HL-60 (cell line): ENCODE data around the gene SLC6A6.

ENCODE experiments used
- DNase-seq, 2 experiments: peaks; one replicate each; pipeline ENCODE4 v3.0.0-alpha.2; 2010 to 2020; ENCODE audit warnings: low read depth in 1 of 2, low spot score in 1 of 2
- H3K27ac ChIP-seq: fragments of 250-450 bp; sonication (Bioruptor Pico); replicated peaks from 2 replicates; pipeline ENCODE4 v1.5.1; 2020; ENCODE audit warnings: mild to moderate bottlenecking, moderate library complexity
- H3K27me3 ChIP-seq: fragments of 250-450 bp; sonication (Bioruptor Pico); 2 replicates; pipeline ENCODE4 v1.5.1; 2021; ENCODE audit warnings: mild to moderate bottlenecking, moderate library complexity; ENCODE audit not compliant: insufficient read depth, poor library complexity, severe bottlenecking
- H3K4me3 ChIP-seq: replicated peaks from 2 replicates; pipeline ENCODE4 v1.5.1; 2011; ENCODE audit warnings: mild to moderate bottlenecking, control low read depth, low read length; ENCODE audit not compliant: insufficient read depth
- CTCF ChIP-seq: IDR thresholded peaks from one replicate; pipeline ENCODE4 v1.5.1; 2011; ENCODE audit warnings: low read length, control low read depth, inconsistent platforms; ENCODE audit not compliant: insufficient read depth
- GABPA ChIP-seq: IDR thresholded peaks from 2 replicates; pipeline ENCODE4 v1.6.1; 2012; ENCODE audit warnings: low read depth
- POLR2AphosphoS5 ChIP-seq: IDR thresholded peaks from 2 replicates; pipeline ENCODE4 v1.6.1; 2012; ENCODE audit warnings: low read depth
- REST ChIP-seq: IDR thresholded peaks from 2 replicates; pipeline ENCODE4 v1.6.1; 2012; ENCODE audit warnings: low read depth; ENCODE audit not compliant: insufficient replicate concordance
- SPI1 ChIP-seq: IDR thresholded peaks from 2 replicates; pipeline ENCODE4 v1.6.1; 2012; ENCODE audit warnings: low read depth, mild to moderate bottlenecking, borderline replicate concordance

The SLC6A6 gene

GRCh38 chr3:14485981-14486380 lies 83.6 kb downstream of the SLC6A6 start:
- no peak for DNase-seq
- TF ChIP-seq REST = no peak
- TF ChIP-seq CTCF = no peak
- TF ChIP-seq SPI1 = no peak
- TF ChIP-seq GABPA = no peak
- no peak for TF ChIP-seq POLR2AphosphoS5
- Histone ChIP-seq H3K27me3 (no peaks in the 10 kb centered on the region), H3K27ac (no peak overlapping the region), H3K4me3 (no peak overlapping the region)

GRCh38 chr3:14486460-14486859 lies 84.1 kb downstream of the SLC6A6 start:
- Histone ChIP-seq H3K27me3 (no peaks in the 10 kb centered on the region), H3K27ac (no peak overlapping the region), H3K4me3 (no peak overlapping the region)
- DNase-seq = no peak
- TF ChIP-seq SPI1 = no peak
- no peak for TF ChIP-seq GABPA
- TF ChIP-seq POLR2AphosphoS5 = no peak
- no peak for TF ChIP-seq CTCF
- no peak for TF ChIP-seq REST

GRCh38 chr3:14487086-14487485 lies 84.7 kb downstream of the SLC6A6 start:
- no peak overlapping the region for H3K27ac ChIP-seq
- TF ChIP-seq SPI1 (no peak), CTCF (no peak)
- H3K27me3 ChIP-seq = no peaks in the 10 kb centered on the region
- H3K4me3 ChIP-seq = no peak overlapping the region
- DNase-seq = no peak

- H3K4me3 ChIP-seq = no peak overlapping the region
- no peak for DNase-seq
- H3K27ac ChIP-seq = no peak overlapping the region
- no peaks in the 10 kb centered on the region for H3K27me3 ChIP-seq
- no peak for TF ChIP-seq SPI1
- no peak for TF ChIP-seq POLR2AphosphoS5
- TF ChIP-seq CTCF = no peak
- no peak for TF ChIP-seq GABPA
- no peak for TF ChIP-seq REST
Observed at GRCh38 chr3:14487821-14488220, 85.4 kb downstream of the SLC6A6 start.
